ENCODE data around the gene SASS6.

DNA sequence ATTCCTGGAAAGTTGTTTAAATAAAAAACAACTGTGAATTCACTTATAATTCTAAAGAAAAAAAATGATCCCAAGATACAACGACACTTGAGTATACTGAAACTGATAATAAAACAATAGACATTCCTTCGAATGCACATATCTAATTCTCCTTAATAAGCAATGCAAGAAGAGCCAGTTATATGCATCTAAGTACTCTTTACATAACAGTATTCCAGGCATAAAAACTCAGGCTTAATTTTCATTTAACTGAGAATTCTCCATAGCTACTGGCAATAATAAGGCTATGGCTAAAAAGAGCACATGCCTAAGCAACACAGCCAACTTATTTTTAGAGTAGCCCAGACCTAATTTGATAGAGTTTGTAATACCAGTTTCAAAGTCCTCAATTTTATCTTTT is 31.2 kb downstream of the SASS6 start:
- TF ChIP-seq POLR2A (IDR thresholded peaks at IDR 0.05; ENCODE audit: low read depth, low read length) = no peak
- TF ChIP-seq TAF1 (IDR thresholded peaks at IDR 0.05; ENCODE audit: borderline replicate concordance, low read depth, low read length) = no peak
